H9 (cell line): ENCODE data around the gene ASS1. TPM values are rescaled to one million over a fixed set of nuclear protein-coding genes. Genes with fewer than 3 reads are reported as not detected.
A peak's percentile ranks its signal among the peaks of the same experiment; 100 is the strongest.

Experiments used
- DNase-seq: peaks from one replicate; pipeline ENCODE4 v3.0.0-alpha.2; 2017
- H2AFZ ChIP-seq: one replicate; pipeline ENCODE4 v1.6.1; 2013; ENCODE audit warnings: mild to moderate bottlenecking, low read length, control low read depth, moderate library complexity
- H2AK5ac ChIP-seq: 2 replicates; pipeline ENCODE4 v1.6.1; 2013; ENCODE audit warnings: low read length, control low read depth, mixed read lengths; ENCODE audit not compliant: insufficient read length
- H2BK120ac ChIP-seq: one replicate; pipeline ENCODE4 v1.6.1; 2013; ENCODE audit warnings: low read depth, mild to moderate bottlenecking, low read length, control low read depth, inconsistent platforms; ENCODE audit not compliant: poor library complexity, severe bottlenecking
- H2BK12ac ChIP-seq: 2 replicates; pipeline ENCODE4 v1.6.1; 2013; ENCODE audit warnings: low read length, control low read depth, mixed read lengths, low read depth; ENCODE audit not compliant: insufficient read length
- H2BK15ac ChIP-seq: 2 replicates; pipeline ENCODE4 v1.6.1; 2013; ENCODE audit warnings: low read depth, low read length, control low read depth
- H2BK20ac ChIP-seq: one replicate; pipeline ENCODE4 v1.6.1; 2013; ENCODE audit warnings: low read depth, mild to moderate bottlenecking, low read length, control low read depth, inconsistent platforms; ENCODE audit not compliant: poor library complexity, severe bottlenecking
- H2BK5ac ChIP-seq: 2 replicates; pipeline ENCODE4 v1.6.1; 2013; ENCODE audit warnings: low read length, control low read depth, mixed read lengths; ENCODE audit not compliant: insufficient read length
- H3K14ac ChIP-seq: 2 replicates; pipeline ENCODE4 v1.6.1; 2013; ENCODE audit warnings: low read length, control low read depth; ENCODE audit not compliant: insufficient read depth
- H3K18ac ChIP-seq: 2 replicates; pipeline ENCODE4 v1.6.1; 2013; ENCODE audit warnings: low read depth, mild to moderate bottlenecking, mixed read lengths, low read length, control low read depth; ENCODE audit not compliant: insufficient read length
- H3K23ac ChIP-seq: 2 replicates; pipeline ENCODE4 v1.6.1; 2013; ENCODE audit warnings: low read length, control low read depth, mixed read lengths, low read depth; ENCODE audit not compliant: insufficient read length
- H3K23me2 ChIP-seq: 2 replicates; pipeline ENCODE4 v1.6.1; 2013; ENCODE audit warnings: low read depth, mild to moderate bottlenecking, mixed read lengths, low read length, control low read depth; ENCODE audit not compliant: insufficient read length, poor library complexity, severe bottlenecking
- H3K27ac ChIP-seq: 2 replicates; pipeline ENCODE4 v1.5.1; 2013; ENCODE audit warnings: low read length, control low read depth, mixed read lengths, low read depth; ENCODE audit not compliant: insufficient read length
- H3K27me3 ChIP-seq: 2 replicates; pipeline ENCODE4 v1.6.1; 2013; ENCODE audit warnings: low read length, control low read depth, inconsistent platforms; ENCODE audit not compliant: insufficient read depth
- H3K4ac ChIP-seq: 2 replicates; pipeline ENCODE4 v1.6.1; 2013; ENCODE audit warnings: low read depth, mild to moderate bottlenecking, control low read depth, inconsistent platforms, low read length, moderate library complexity
- H3K4me1 ChIP-seq: 2 replicates; pipeline ENCODE4 v1.6.1; 2013; ENCODE audit warnings: low read length, control low read depth, inconsistent platforms; ENCODE audit not compliant: insufficient read depth
- H3K4me2 ChIP-seq: 2 replicates; pipeline ENCODE4 v1.6.1; 2013; ENCODE audit warnings: low read length, control low read depth, mixed read lengths; ENCODE audit not compliant: insufficient read length, insufficient read depth
- H3K56ac ChIP-seq: 2 replicates; pipeline ENCODE4 v1.6.1; 2013; ENCODE audit warnings: low read depth, mild to moderate bottlenecking, mixed read lengths, low read length, control low read depth; ENCODE audit not compliant: insufficient read length
- H3K79me1 ChIP-seq: 2 replicates; pipeline ENCODE4 v1.6.1; 2013; ENCODE audit warnings: low read depth, mild to moderate bottlenecking, moderate library complexity, low read length, control low read depth, inconsistent platforms; ENCODE audit not compliant: insufficient read depth, poor library complexity, severe bottlenecking
- H3K79me2 ChIP-seq: 2 replicates; pipeline ENCODE4 v1.6.1; 2013; ENCODE audit warnings: low read length, control low read depth, inconsistent platforms; ENCODE audit not compliant: insufficient read depth
- H3K9ac ChIP-seq: 2 replicates; pipeline ENCODE4 v1.6.1; 2013; ENCODE audit warnings: low read length, control low read depth, mixed read lengths; ENCODE audit not compliant: insufficient read length; ENCODE audit errors: extremely low read depth
- H3K9me3 ChIP-seq: one replicate; pipeline ENCODE4 v1.6.1; 2013; ENCODE audit warnings: low read depth, low read length, inconsistent platforms; ENCODE audit not compliant: control insufficient read depth
- H3T11ph ChIP-seq: one replicate; pipeline ENCODE4 v1.6.1; 2013; ENCODE audit warnings: mild to moderate bottlenecking, low read length, control low read depth, inconsistent platforms
- H4K20me1 ChIP-seq: one replicate; pipeline ENCODE4 v1.6.1; 2013; ENCODE audit not compliant: control insufficient read depth, insufficient read length, insufficient read depth
- H4K5ac ChIP-seq: 2 replicates; pipeline ENCODE4 v1.6.1; 2013; ENCODE audit warnings: low read depth, mild to moderate bottlenecking, mixed read lengths, low read length, control low read depth; ENCODE audit not compliant: insufficient read length
- H4K8ac ChIP-seq: replicated peaks from 2 replicates; pipeline ENCODE4 v1.6.1; 2013; ENCODE audit warnings: low read length, control low read depth, mixed read lengths, low read depth; ENCODE audit not compliant: insufficient read length
- H4K91ac ChIP-seq: 2 replicates; pipeline ENCODE4 v1.6.1; 2013; ENCODE audit warnings: low read depth, mild to moderate bottlenecking, moderate library complexity, mixed read lengths, low read length, control low read depth; ENCODE audit not compliant: insufficient read length
- H3K27ac Mint-ChIP-seq, 3 experiments: 2 replicates in 2 of 3; 3 replicates in 1 of 3; pipeline ENCODE4 v1.8.0; 2020 to 2021; ENCODE audit warnings: mixed read lengths in 3 of 3, mild to moderate bottlenecking in 1 of 3, moderate library complexity in 1 of 3
- H3K27me3 Mint-ChIP-seq: 2 replicates; pipeline ENCODE4 v1.8.0; 2021; ENCODE audit warnings: low read depth, mild to moderate bottlenecking, moderate library complexity, mixed read lengths
- H3K36me3 Mint-ChIP-seq, 3 experiments: 2 replicates in 2 of 3; 3 replicates in 1 of 3; pipeline ENCODE4 v1.8.0; 2020 to 2021; ENCODE audit warnings: low read depth in 3 of 3, mixed read lengths in 3 of 3; ENCODE audit not compliant: insufficient read depth in 1 of 3
- H3K4me1 Mint-ChIP-seq, 2 experiments: 2 replicates each; pipeline ENCODE4 v1.8.0; 2020; ENCODE audit warnings: mixed read lengths in 2 of 2
- H3K4me3 Mint-ChIP-seq, 2 experiments: 2 replicates in 1 of 2; 3 replicates in 1 of 2; pipeline ENCODE4 v1.8.0; 2020 to 2021; ENCODE audit warnings: mild to moderate bottlenecking in 2 of 2, mixed read lengths in 2 of 2, moderate library complexity in 1 of 2
- H3K9me3 Mint-ChIP-seq, 2 experiments: 2 replicates in 1 of 2; 3 replicates in 1 of 2; pipeline ENCODE4 v1.8.0; 2020; ENCODE audit warnings: mild to moderate bottlenecking in 2 of 2, mixed read lengths in 2 of 2, moderate library complexity in 1 of 2
- CTCF ChIP-seq: fragments of 200-600 bp; sonication (generic); conservative IDR thresholded peaks from 3 replicates; pipeline ENCODE4 v1.8.0; 2021; ENCODE audit warnings: antibody characterized with exemption, mild to moderate bottlenecking
- WGBS: extraction: QIAGEN DNeasy Blood & Tissue Kit; methylation state at CpG from one replicate; pipeline ENCODE4 v1.1.7; 2013; ENCODE audit warnings: missing lambda C conversion rate, low lambda C conversion rate, mixed read lengths; ENCODE audit not compliant: insufficient read length; ENCODE audit errors: extremely low coverage; 5-methylcytosine and 5-hydroxymethylcytosine counted together
- total RNA-seq: library from RNA; stranded (reverse); gene quantifications from 2 replicates; pipeline ENCODE4 v1.2.1, GENCODE V29; 2021

ASS1 gene
- total RNA-seq, 1 experiment from 2014 or later: 118 TPM

- Mint-ChIP-seq H3K4me1 (peaks cover 25 to 42% of the 10 kb centered on the region in 2 experiments), H3K27ac (peak overlapping the region in 2 of 3 experiments; percentile 12 to 18; a peak in 2 of 7 replicates), H3K36me3 (no peaks in the 10 kb centered on the region), H3K27me3 (peaks cover 18% of the 10 kb centered on the region), H3K9me3 (no peaks in the 10 kb centered on the region; a peak in 2 of 5 replicates), H3K4me3 (no peak overlapping the region; a peak in 1 of 5 replicates)
- no peak overlapping the region for H4K8ac ChIP-seq
- no peak overlapping the region for H4K91ac ChIP-seq
- H3K79me2 ChIP-seq: no peaks in the 10 kb centered on the region
- no peaks in the 10 kb centered on the region for H3K79me1 ChIP-seq
- TF ChIP-seq CTCF: no peak
- H4K5ac ChIP-seq: no peak overlapping the region
- no peak overlapping the region for H3K4ac ChIP-seq
- H2BK5ac ChIP-seq: no peak overlapping the region
- WGBS: no CpG with 5 or more reads among the region's 8 CpGs
- no peak for DNase-seq
- H3K23ac ChIP-seq: no peak overlapping the region
- no peak overlapping the region for H3K14ac ChIP-seq
- no peaks in the 10 kb centered on the region for H3K27me3 ChIP-seq
- H3K23me2 ChIP-seq: no peaks in the 10 kb centered on the region
- H2AK5ac ChIP-seq: no peak overlapping the region
- H3K18ac ChIP-seq: no peak overlapping the region
- H2AFZ ChIP-seq: no peak overlapping the region
- H3K9ac ChIP-seq: no peak overlapping the region
- H3K27ac ChIP-seq: no peak overlapping the region
- H3K4me2 ChIP-seq: no peak overlapping the region
- H2BK15ac ChIP-seq: no peak overlapping the region
- H3K9me3 ChIP-seq: no peaks in the 10 kb centered on the region
- H3K56ac ChIP-seq: no peak overlapping the region
- no peak overlapping the region for H3T11ph ChIP-seq
- no peak overlapping the region for H2BK20ac ChIP-seq
- H3K4me1 ChIP-seq: no peaks in the 10 kb centered on the region; the same call in 1 of the 2 replicates
- no peak overlapping the region for H2BK12ac ChIP-seq
- no peaks in the 10 kb centered on the region for H4K20me1 ChIP-seq
- no peak overlapping the region for H2BK120ac ChIP-seq
Observed at GRCh38 chr9:130543368-130543767, 98.6 kb downstream of the ASS1 start.
